T-helper 1 cell treated with Interleukin-12 subunit alpha and Interleukin-12 subunit beta and Interleukin-4 antibody, amounts not matched to agents 30 μg/mL and 1 μg/mL, for 36 hours (primary cell): ENCODE results near the gene SGCG.
"Not testable (repeated sequence)": the region's sequence is repeated elsewhere in the genome, so short reads cannot be mapped to it uniquely, and the experiment has no call there.

ENCODE experiments used
- H3K27ac Mint-ChIP-seq: one replicate; pipeline ENCODE4 v1.8.0; 2021; ENCODE audit warnings: mild to moderate bottlenecking, mixed read lengths
- H3K27me3 Mint-ChIP-seq: one replicate; pipeline ENCODE4 v1.8.0; 2021; ENCODE audit warnings: low read depth, mixed read lengths
- H3K36me3 Mint-ChIP-seq: one replicate; pipeline ENCODE4 v1.8.0; 2021; ENCODE audit warnings: low read depth, mixed read lengths
- H3K4me1 Mint-ChIP-seq: one replicate; pipeline ENCODE4 v1.8.0; 2021; ENCODE audit warnings: low read depth, mixed read lengths
- H3K4me3 Mint-ChIP-seq: one replicate; pipeline ENCODE4 v1.8.0; 2021; ENCODE audit warnings: mild to moderate bottlenecking, moderate library complexity, mixed read lengths
- H3K9me3 Mint-ChIP-seq: one replicate; pipeline ENCODE4 v1.8.0; 2021; ENCODE audit warnings: mixed read lengths

The SGCG gene

DNA sequence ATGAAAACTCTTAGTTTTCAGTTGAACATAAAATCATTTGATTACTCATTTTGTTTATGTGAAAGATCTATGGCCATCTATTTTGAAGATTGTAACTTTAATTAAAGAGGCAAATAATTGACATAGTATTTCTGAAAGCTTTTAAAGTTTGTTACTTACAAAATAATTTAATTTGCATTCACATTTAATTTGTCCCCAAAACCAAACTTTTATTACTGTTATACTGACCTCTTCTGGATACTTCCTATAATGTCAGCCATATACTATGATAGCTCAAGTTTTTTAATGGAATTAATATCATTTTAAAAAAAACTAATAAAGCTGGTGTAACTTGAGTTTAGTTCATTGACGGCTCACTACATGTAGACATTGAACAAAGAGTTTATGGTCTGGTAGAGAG lies 4.9 kb upstream of the SGCG start:
- H3K36me3 Mint-ChIP-seq: no peaks in the 10 kb centered on the region
- H3K4me1 Mint-ChIP-seq: no peaks in the 10 kb centered on the region
- no peak overlapping the region for H3K27ac Mint-ChIP-seq
- no peaks in the 10 kb centered on the region for H3K9me3 Mint-ChIP-seq
- H3K27me3 Mint-ChIP-seq: peaks cover 7% of the 10 kb centered on the region
- H3K4me3 Mint-ChIP-seq: no peak overlapping the region

DNA sequence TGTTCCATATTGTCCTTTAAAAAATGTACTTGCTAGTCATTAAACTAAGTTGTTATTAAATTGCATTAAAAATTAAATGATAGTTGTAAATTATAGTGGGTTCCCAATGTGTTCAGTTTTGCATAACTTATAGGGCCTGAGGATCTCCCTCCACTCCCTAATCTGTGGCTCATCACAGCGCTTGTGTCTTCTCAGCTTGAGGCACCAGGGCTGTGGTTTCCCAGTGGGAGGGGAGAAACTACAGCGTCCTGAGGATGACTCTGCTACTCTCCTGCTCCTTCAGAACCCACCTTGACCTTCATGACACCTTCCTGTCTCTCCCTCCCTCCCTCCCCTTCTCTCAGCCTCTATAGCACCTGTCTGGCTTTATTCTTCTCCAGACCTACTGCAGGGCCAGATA lies 1.4 kb downstream of the SGCG start:
- Mint-ChIP-seq H3K9me3 (no peaks in the 10 kb centered on the region), H3K36me3 (no peaks in the 10 kb centered on the region), H3K4me1 (no peaks in the 10 kb centered on the region), H3K4me3 (no peak overlapping the region), H3K27me3 (peaks cover 7% of the 10 kb centered on the region), H3K27ac (no peak overlapping the region)

DNA sequence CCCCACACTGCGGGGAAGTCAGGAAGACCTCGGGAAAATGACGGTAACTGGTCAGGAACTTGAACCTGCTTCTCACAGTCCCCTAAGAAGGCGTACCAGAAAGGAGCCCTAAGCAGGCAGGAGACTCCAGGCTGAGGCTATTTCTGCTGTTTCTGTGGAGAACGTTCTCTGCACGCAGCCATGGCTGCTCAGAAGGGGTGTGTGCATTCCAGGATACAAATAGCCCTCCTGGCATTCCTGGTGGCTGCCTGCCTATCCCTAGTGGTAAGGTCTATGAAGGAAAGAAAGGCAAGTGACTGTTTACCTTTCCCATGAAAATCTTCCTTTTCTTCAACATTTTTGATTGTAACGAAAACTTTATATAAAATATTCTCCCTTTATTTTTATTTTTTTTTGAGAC lies 2.5 kb downstream of the SGCG start:
- Mint-ChIP-seq H3K9me3 (no peaks in the 10 kb centered on the region), H3K4me3 (no peak overlapping the region), H3K36me3 (no peaks in the 10 kb centered on the region), H3K4me1 (no peaks in the 10 kb centered on the region), H3K27ac (no peak overlapping the region), H3K27me3 (peaks cover 7% of the 10 kb centered on the region)

DNA sequence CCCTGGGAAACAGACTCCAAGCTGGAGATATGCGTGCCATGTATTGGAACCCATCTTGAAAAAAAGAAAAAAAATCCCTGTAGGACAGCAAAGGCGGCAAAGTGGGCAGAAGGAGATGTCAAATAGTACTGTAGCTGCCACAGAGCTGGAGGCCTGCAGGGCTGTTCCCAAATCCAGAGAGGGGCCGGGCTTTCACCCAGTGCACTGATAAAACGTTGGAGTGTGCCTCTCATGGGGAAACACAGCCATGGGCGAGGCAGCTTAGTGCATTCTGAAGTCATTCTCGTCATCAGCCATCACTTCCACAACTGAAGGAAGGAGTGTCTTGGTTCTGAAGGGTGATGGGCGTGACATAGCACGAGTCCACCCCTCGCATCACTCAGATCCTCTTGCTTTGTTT lies 4.8 kb downstream of the SGCG start:
- Mint-ChIP-seq H3K4me3 (no peak overlapping the region), H3K27ac (no peak overlapping the region), H3K9me3 (no peaks in the 10 kb centered on the region), H3K27me3 (peaks cover 4% of the 10 kb centered on the region), H3K36me3 (no peaks in the 10 kb centered on the region), H3K4me1 (no peaks in the 10 kb centered on the region)

DNA sequence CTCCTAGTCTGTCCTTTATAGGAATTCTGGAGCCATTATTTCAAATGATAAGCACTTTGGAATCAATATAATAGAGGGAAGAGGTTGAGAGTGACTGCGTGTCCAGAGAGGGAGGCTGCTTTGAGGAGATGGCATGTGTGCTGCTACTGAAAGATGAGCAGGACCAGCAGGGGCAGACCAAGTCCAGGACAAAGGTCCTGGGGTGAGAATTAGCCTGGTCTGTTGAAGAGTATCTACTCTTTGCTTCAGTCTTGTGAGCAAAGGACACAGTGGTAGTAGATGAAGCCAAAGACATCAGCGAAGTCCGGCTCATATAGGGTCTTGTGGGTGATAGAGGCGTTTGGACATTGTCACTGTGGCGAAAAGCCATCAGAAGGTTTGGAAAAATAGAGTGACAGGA lies 21.1 kb downstream of the SGCG start:
- no peak overlapping the region for H3K27ac Mint-ChIP-seq
- no peaks in the 10 kb centered on the region for H3K4me1 Mint-ChIP-seq
- no peaks in the 10 kb centered on the region for H3K9me3 Mint-ChIP-seq
- H3K36me3 Mint-ChIP-seq: no peaks in the 10 kb centered on the region
- no peaks in the 10 kb centered on the region for H3K27me3 Mint-ChIP-seq
- H3K4me3 Mint-ChIP-seq: no peak overlapping the region

DNA sequence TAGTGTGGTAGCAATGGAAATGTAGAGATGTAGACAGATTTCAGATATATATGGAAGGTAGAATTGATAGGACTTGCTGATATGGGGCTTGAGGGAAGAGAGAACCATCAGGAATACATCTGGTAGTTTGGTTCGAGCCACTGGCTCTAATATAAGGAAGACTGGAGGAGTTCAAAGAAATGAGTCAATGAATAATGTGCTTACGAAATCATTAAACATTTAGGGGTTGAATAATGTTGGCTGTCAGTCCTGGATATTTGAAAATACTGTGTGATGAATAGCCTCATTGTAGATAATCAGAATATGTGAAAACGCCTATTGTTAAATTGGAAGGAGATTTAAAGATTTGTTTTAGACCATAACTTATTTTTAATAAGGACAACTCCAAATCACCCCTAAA lies 21.6 kb downstream of the SGCG start:
- H3K4me3 Mint-ChIP-seq: no peak overlapping the region
- no peaks in the 10 kb centered on the region for H3K9me3 Mint-ChIP-seq
- no peaks in the 10 kb centered on the region for H3K27me3 Mint-ChIP-seq
- no peaks in the 10 kb centered on the region for H3K4me1 Mint-ChIP-seq
- H3K27ac Mint-ChIP-seq: no peak overlapping the region
- H3K36me3 Mint-ChIP-seq: no peaks in the 10 kb centered on the region

DNA sequence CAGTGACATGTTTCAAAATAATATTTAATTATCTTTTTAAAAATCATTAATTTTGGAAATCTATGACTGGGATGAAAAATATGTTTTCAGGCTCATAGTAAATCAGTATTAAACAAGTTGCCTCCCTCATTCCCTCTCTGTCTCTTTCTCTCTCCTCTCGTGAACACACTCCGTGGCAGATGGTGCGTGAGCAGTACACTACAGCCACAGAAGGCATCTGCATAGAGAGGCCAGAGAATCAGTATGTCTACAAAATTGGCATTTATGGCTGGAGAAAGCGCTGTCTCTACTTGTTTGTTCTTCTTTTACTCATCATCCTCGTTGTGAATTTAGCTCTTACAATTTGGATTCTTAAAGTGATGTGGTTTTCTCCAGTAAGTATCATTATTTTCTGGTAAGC lies 22.7 kb downstream of the SGCG start:
- H3K36me3 Mint-ChIP-seq: no peaks in the 10 kb centered on the region
- H3K4me1 Mint-ChIP-seq: no peaks in the 10 kb centered on the region
- H3K9me3 Mint-ChIP-seq: no peaks in the 10 kb centered on the region

DNA sequence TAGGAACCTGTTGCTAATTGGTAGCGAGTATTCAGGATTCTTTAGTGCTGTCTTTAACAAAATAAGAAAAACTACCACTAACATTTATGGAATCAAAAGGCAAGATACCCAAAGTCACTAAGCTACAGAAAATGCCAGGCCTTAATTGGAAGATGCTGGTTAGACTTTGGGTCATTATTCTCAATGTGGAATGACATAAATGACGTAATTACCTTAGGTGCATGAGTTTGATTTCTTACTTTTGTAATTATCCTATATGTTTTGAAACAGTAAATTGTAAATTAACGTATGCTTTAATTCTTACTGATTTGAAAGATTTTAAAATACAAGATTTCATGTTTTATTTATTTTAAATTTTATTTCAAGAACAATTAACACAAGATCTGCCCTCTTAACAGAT lies 25.0 kb downstream of the SGCG start:
- H3K27me3 Mint-ChIP-seq: no peaks in the 10 kb centered on the region
- H3K9me3 Mint-ChIP-seq: no peaks in the 10 kb centered on the region
- H3K4me3 Mint-ChIP-seq: no peak overlapping the region
- no peak overlapping the region for H3K27ac Mint-ChIP-seq
- H3K36me3 Mint-ChIP-seq: no peaks in the 10 kb centered on the region
- no peaks in the 10 kb centered on the region for H3K4me1 Mint-ChIP-seq

More for the DNA sequence above, 22.7 kb downstream of the SGCG start:
- Mint-ChIP-seq H3K27ac (no peak overlapping the region), H3K4me3 (no peak overlapping the region), H3K27me3 (no peaks in the 10 kb centered on the region)

DNA sequence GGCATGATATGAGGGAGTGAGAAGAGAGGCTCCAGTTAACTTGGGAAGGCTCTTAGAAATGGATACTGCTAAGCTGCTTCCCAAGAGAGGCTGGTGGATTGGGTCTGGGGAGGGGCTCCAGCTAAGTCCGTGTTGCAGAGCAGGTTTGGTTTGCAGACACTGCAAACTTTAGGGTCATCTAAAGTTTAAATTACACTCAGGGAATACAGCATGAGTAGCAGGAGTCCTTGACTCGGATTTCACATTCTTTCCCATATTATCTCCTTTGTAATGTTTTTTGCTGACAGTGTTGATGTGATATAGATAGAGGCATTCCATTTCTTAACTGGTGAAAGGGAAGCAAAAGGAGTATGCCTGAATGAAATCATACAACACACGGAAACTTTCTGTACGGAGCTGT lies 31.9 kb downstream of the SGCG start:
- H3K36me3 Mint-ChIP-seq: no peaks in the 10 kb centered on the region
- H3K27me3 Mint-ChIP-seq: no peaks in the 10 kb centered on the region
- H3K27ac Mint-ChIP-seq: no peak overlapping the region
- H3K4me3 Mint-ChIP-seq: no peak overlapping the region
- peaks cover 8% of the 10 kb centered on the region for H3K9me3 Mint-ChIP-seq
- H3K4me1 Mint-ChIP-seq: no peaks in the 10 kb centered on the region

DNA sequence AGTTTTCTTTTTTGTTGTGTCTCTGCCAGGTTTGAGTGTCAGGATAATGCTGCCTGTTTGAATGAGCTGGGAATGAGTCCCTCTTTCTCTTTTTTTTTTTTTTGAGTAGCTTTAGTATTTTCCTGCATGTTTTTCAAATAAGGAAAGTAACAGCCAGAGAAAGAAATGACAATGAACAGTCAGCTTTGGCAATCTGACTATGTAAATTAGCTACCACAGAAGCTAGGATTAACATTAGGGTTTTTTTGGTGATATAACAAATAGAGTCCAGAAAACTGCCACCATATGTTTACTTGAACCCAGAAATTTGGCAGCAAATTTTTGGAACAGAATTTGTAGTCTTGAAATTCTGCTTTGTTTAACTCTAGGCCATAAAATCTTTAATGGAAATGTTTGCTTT lies 50.5 kb downstream of the SGCG start:
- no peaks in the 10 kb centered on the region for H3K4me1 Mint-ChIP-seq
- H3K27ac Mint-ChIP-seq: no peak overlapping the region
- no peaks in the 10 kb centered on the region for H3K9me3 Mint-ChIP-seq
- H3K27me3 Mint-ChIP-seq: no peaks in the 10 kb centered on the region
- H3K4me3 Mint-ChIP-seq: no peak overlapping the region
- H3K36me3 Mint-ChIP-seq: no peaks in the 10 kb centered on the region

DNA sequence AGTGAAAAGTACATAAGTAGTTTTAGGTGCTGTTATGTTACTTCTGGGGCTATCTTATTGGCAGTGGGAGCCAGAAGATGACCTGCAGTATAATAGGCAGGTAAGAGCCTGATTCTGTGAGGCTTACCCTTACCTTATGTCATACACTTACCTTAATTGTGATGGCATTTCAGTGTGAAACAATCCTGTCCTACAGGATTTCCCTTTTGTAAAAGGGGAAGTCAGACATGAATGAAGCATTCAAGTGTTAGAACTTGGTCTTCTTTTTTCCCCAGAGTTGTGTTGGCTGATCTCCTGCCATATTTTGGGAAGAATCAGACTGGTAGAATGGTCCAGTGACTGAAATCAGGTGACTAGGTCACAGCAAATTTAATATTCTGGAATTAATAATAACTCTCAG lies 55.2 kb downstream of the SGCG start:
- Mint-ChIP-seq H3K27me3 (peaks cover 3% of the 10 kb centered on the region), H3K4me1 (no peaks in the 10 kb centered on the region), H3K36me3 (no peaks in the 10 kb centered on the region), H3K4me3 (no peak overlapping the region), H3K27ac (no peak overlapping the region), H3K9me3 (no peaks in the 10 kb centered on the region)

DNA sequence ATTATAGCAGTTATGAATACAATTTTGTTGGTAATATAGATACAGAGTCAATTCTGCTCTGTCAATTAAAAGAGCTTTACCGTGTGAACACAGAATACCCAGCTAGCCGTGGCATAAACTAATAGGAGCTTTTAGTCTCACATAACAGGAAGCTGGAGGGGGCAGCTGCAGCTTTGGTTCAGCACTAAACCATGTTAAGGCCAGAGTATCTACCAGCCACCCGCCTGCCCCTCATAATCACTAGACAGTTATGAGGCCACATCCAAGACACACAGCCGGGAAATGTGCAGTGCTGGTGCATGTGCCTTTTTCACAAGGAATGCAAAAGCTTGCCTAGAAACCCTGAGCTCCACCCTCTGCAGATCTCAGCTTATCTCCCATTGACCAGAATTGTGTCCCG lies 62.3 kb downstream of the SGCG start:
- Mint-ChIP-seq H3K4me3 (no peak overlapping the region), H3K27ac (no peak overlapping the region), H3K36me3 (no peaks in the 10 kb centered on the region), H3K4me1 (no peaks in the 10 kb centered on the region), H3K9me3 (no peaks in the 10 kb centered on the region), H3K27me3 (peaks cover 3% of the 10 kb centered on the region)

DNA sequence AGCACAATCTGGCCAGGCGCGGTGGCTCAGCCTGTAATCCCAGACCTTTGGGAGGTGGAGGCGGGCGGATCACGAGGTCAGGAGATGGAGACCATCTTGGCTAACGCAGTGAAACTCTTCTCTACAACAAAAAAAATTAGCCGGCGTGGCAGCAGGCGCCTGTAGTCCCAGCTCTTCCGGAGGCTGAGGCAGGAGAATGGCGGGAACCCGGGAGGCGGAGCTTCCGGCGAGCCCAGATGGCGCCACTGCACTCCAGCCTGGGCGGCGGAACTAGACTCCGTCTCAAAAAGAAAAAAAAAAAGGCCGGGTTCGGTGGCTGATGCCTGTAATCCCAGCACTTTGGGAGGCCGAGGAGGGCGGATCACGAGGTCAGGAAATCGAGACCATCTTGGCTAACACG lies 67.6 kb downstream of the SGCG start:
- not testable (repeated sequence) for H3K27me3 Mint-ChIP-seq, H3K27ac Mint-ChIP-seq, H3K4me3 Mint-ChIP-seq, H3K36me3 Mint-ChIP-seq, H3K9me3 Mint-ChIP-seq, H3K4me1 Mint-ChIP-seq

DNA sequence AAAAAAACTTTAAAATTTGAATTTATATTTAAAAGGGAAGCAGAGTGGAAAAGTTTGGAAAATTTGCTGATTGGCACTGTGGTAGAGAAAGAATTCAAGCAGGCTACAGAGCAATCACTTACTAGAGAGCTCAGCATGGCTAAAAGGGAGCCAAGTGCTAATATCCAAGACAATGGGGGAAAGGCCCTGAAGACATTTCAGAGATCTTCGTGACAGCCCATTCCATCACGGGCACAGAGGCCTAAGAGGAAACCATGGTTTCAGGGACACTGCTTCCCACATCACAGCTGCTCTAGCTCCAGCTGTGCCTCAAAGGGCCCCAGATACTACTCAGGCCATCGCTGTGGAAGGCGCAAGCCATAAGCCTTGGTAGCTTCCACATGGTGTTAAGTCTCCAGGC lies 73.7 kb downstream of the SGCG start:
- Mint-ChIP-seq H3K9me3 (peaks cover 9% of the 10 kb centered on the region), H3K4me1 (no peaks in the 10 kb centered on the region), H3K27me3 (no peaks in the 10 kb centered on the region), H3K36me3 (no peaks in the 10 kb centered on the region), H3K4me3 (no peak overlapping the region), H3K27ac (no peak overlapping the region)

DNA sequence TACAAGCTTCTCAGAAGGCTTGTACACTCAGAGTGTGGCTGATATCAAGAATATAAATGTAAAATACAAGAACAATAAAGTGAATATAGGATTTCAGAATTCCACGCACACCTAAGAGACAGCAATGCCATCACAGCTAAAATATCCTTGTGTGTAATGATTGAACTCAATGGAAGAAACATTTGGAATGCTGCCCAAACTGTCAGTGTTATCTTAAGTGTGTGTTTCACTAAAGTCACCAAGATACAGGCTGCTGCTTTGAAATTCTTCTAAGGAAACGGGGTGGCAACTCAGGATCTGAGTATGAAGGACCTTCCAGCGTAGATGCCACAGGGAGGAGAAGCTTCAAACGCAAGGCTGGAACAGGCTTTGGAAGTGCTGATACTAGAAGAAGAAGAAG lies 86.8 kb downstream of the SGCG start:
- H3K27ac Mint-ChIP-seq: no peak overlapping the region
- H3K27me3 Mint-ChIP-seq: peaks cover 4% of the 10 kb centered on the region

DNA sequence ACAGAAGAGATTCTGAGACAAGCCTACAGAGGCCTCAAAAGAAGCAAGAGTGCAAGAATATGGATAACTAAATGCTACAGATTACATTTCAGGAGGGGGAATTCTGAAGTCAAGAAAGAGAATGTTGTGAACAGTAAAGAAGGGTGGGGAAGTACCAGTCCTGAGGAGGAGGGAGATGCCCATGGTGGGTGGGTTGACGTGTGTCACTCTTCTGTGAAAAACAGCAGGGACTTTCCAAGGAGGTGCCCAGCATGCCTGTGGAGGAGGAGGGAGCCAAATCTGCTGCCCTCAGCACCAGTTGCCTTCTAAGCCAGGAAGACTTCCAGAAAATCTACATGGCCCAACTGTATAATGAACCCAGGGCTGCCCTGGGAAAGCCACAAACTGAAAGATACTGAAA lies 87.7 kb downstream of the SGCG start:
- Mint-ChIP-seq H3K4me3 (no peak overlapping the region), H3K9me3 (no peaks in the 10 kb centered on the region), H3K27me3 (peaks cover 4% of the 10 kb centered on the region), H3K27ac (no peak overlapping the region), H3K36me3 (no peaks in the 10 kb centered on the region), H3K4me1 (peaks cover 2% of the 10 kb centered on the region)

More for the DNA sequence above, 86.8 kb downstream of the SGCG start:
- Mint-ChIP-seq H3K9me3 (peaks cover 4% of the 10 kb centered on the region), H3K4me3 (no peak overlapping the region), H3K36me3 (no peaks in the 10 kb centered on the region), H3K4me1 (peaks cover 2% of the 10 kb centered on the region)
